ENCODE measurements around the gene LIPJ. TPM values are rescaled to one million over a fixed set of nuclear protein-coding genes. Genes with fewer than 3 reads are reported as not detected.

The LIPJ gene
- total RNA-seq, 1 experiment from 2014 or later, result not detected

- no peaks in the 10 kb centered on the region for H3K9me3 ChIP-seq (replicated peaks)
- no peak overlapping the region for H3K27ac ChIP-seq
- no peaks in the 10 kb centered on the region for H3K36me3 ChIP-seq
- H3K27me3 ChIP-seq (replicated peaks), result no peaks in the 10 kb centered on the region
- DNase-seq (ENCODE audit: low read depth in 1 of 2, low spot score in 2 of 2), result no peak
- H3K4me3 ChIP-seq, result no peak overlapping the region
- no peaks in the 10 kb centered on the region for H3K4me1 ChIP-seq (replicated peaks)
Observed at GRCh38 chr10:88618496-88618895, 31.9 kb downstream of the LIPJ start.

DNA sequence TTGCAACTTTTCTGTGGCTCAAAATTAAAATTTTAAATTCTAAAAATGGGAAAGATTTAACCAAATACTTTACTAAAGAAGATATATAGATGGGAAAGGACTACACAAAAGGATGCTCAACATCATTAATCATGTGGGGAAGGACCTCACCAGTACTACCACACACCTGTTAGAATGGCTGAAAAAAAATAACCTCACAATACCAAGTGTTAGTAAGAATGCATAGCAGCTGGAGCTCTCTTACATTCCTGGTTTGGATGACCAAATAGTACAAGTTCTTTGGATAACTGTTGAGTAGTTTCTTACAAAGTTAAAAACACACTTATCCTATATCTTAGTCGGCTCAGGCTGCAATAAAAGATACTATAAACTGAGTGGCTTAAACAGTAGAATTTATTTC is 33.9 kb downstream of the LIPJ start:
- no peak for DNase-seq (ENCODE audit: low read depth in 1 of 2, low spot score in 2 of 2)
- H3K27ac ChIP-seq, result no peak overlapping the region
- H3K27me3 ChIP-seq (replicated peaks), result no peaks in the 10 kb centered on the region
- H3K4me3 ChIP-seq, result no peak overlapping the region
- H3K36me3 ChIP-seq, result no peaks in the 10 kb centered on the region
- no peaks in the 10 kb centered on the region for H3K4me1 ChIP-seq (replicated peaks)
- no peaks in the 10 kb centered on the region for H3K9me3 ChIP-seq (replicated peaks)

DNA sequence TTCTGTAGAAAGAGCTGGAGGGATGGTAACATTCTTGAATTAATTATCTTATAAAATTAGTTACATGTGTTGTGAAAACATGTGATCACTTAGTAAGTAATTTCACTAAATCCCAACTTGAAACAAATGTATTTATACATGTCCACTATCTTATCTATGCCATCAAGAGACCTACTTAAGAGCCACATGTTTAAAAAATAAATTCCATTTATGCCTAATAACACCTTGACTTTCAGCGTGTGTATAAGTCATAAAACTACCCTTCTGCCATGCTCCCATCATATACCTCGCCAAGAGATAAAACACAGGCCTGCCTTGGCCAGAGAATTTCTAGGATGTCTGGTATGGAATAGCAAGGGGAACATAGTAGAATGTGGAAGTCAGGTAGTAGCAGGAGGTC is 37.3 kb downstream of the LIPJ start:
- Histone ChIP-seq H3K36me3 (no peaks in the 10 kb centered on the region), H3K27ac (no peak overlapping the region), H3K9me3 (replicated peaks) (no peaks in the 10 kb centered on the region), H3K27me3 (replicated peaks) (no peaks in the 10 kb centered on the region), H3K4me1 (replicated peaks) (no peaks in the 10 kb centered on the region), H3K4me3 (no peak overlapping the region)
- no peak for DNase-seq (ENCODE audit: low read depth in 1 of 2, low spot score in 2 of 2)

GRCh38 chr10:88624840-88625239 is 38.3 kb downstream of the LIPJ start:
- Histone ChIP-seq H3K9me3 (replicated peaks) (no peaks in the 10 kb centered on the region), H3K4me1 (replicated peaks) (no peaks in the 10 kb centered on the region), H3K27ac (no peak overlapping the region), H3K36me3 (no peaks in the 10 kb centered on the region), H3K27me3 (replicated peaks) (no peaks in the 10 kb centered on the region), H3K4me3 (no peak overlapping the region)
- no peak for DNase-seq (ENCODE audit: low read depth in 1 of 2, low spot score in 2 of 2)

DNA sequence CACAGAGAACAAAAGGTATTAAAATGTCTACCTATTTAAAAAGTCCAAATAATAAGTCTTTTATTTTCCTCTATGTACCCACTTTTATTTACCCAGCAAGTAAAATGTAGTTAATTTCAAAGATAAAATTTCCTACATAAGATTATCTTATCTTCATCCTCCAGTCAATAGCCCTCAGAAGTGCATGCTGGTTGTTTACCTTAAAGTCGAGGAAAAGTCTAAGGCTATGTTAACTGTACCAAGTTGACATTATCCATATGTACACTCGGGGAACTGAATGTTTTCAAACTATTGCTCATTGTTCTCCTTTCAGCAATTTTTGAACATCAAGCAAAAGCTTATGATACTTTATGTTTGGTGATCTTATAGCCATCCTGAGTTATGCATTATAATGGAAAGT is 53.6 kb downstream of the LIPJ start:
- H3K27ac ChIP-seq, result no peak overlapping the region
- no peaks in the 10 kb centered on the region for H3K9me3 ChIP-seq (replicated peaks)
- no peak for DNase-seq (ENCODE audit: low read depth in 1 of 2, low spot score in 2 of 2)
- H3K27me3 ChIP-seq (replicated peaks), result no peaks in the 10 kb centered on the region
- H3K4me3 ChIP-seq, result no peak overlapping the region
- no peaks in the 10 kb centered on the region for H3K36me3 ChIP-seq
- H3K4me1 ChIP-seq (replicated peaks), result no peaks in the 10 kb centered on the region

DNA sequence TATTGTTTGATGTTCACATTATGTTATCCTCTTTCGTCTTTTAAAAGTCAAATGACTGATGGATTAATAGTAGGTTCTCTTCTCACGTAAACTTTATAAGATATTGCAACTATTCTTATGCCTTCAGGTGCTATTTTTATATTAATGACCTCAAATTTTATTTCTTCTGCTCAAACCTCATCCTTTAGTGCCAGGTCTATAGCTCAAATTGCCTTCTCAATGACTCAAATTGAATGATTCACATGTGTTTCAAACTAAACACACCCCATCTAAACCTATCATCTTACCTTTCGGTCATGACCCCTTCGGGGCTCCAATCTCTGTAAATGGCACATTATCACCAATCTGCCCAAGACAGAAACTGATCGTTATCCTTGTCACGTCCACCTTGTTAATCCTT is 55.6 kb downstream of the LIPJ start:
- no peak overlapping the region for H3K4me3 ChIP-seq
- H3K27me3 ChIP-seq (replicated peaks), result no peaks in the 10 kb centered on the region
- H3K9me3 ChIP-seq (replicated peaks), result no peaks in the 10 kb centered on the region
- H3K4me1 ChIP-seq (replicated peaks), result no peaks in the 10 kb centered on the region
- no peak for DNase-seq (ENCODE audit: low read depth in 1 of 2, low spot score in 2 of 2)
- H3K27ac ChIP-seq, result no peak overlapping the region
- no peaks in the 10 kb centered on the region for H3K36me3 ChIP-seq

DNA sequence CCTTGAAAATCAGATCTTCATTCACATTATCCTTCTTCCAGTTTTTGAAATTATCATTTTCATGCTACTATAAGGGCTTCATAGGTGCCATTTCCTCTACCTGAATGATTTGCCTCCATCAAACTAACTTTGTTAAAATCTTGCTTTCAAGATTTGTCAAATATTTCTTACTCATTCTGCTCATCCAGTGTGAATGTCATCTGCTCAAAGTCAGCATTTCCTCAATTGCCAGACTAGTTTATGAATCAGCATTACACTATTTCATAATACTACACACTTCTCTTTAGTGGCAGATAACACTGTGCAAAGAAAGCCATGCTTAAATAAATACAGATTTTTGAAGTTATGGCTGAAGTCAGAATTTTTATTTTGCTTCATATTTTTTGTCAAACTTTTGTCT is 56.4 kb downstream of the LIPJ start:
- Histone ChIP-seq H3K4me1 (replicated peaks) (no peaks in the 10 kb centered on the region), H3K36me3 (no peaks in the 10 kb centered on the region), H3K27ac (no peak overlapping the region), H3K4me3 (no peak overlapping the region), H3K27me3 (replicated peaks) (no peaks in the 10 kb centered on the region), H3K9me3 (replicated peaks) (no peaks in the 10 kb centered on the region)
- DNase-seq (ENCODE audit: low read depth in 1 of 2, low spot score in 2 of 2), result no peak

GRCh38 chr10:88647061-88647615 is 60.6 kb downstream of the LIPJ start:
- Histone ChIP-seq H3K36me3 (no peaks in the 10 kb centered on the region), H3K27me3 (replicated peaks) (no peaks in the 10 kb centered on the region), H3K4me1 (replicated peaks) (peaks cover 14% of the 10 kb centered on the region), H3K27ac (no peak overlapping the region), H3K9me3 (replicated peaks) (no peaks in the 10 kb centered on the region), H3K4me3 (no peak overlapping the region)
- no peak for DNase-seq (ENCODE audit: low read depth in 1 of 2, low spot score in 2 of 2)

GRCh38 chr10:88651101-88651551 is 64.6 kb downstream of the LIPJ start:
- Histone ChIP-seq H3K9me3 (replicated peaks) (no peaks in the 10 kb centered on the region), H3K27ac (peak overlapping the region; percentile 56), H3K4me3 (no peak overlapping the region), H3K36me3 (no peaks in the 10 kb centered on the region), H3K4me1 (replicated peaks) (peaks cover 23% of the 10 kb centered on the region), H3K27me3 (replicated peaks) (no peaks in the 10 kb centered on the region)
- DNase-seq (ENCODE audit: low read depth in 1 of 2, low spot score in 2 of 2), result peak; percentile 41 to 52

DNA sequence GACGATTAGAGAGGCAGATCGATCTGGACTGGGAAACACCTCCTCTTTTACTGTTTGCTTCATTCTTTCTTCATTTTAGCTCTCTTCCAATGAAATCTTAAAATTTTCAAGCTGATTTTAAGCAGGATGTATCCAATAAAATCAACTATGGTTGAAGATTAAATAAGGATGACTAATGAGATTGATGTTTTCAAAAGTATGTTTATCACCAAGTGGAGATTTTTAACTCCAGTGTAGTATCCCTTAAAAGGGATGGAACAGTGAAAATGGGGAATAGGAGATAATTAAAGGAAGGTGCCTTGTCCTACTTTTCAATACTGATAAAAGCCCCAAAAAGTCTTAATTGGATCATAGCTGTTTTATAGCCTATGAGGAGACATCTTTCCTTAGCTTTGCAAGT is 66.1 kb downstream of the LIPJ start:
- Histone ChIP-seq H3K27me3 (replicated peaks) (no peaks in the 10 kb centered on the region), H3K9me3 (replicated peaks) (no peaks in the 10 kb centered on the region), H3K4me1 (replicated peaks) (peaks cover 23% of the 10 kb centered on the region), H3K36me3 (no peaks in the 10 kb centered on the region), H3K4me3 (no peak overlapping the region), H3K27ac (no peak overlapping the region)
- DNase-seq (ENCODE audit: low read depth in 1 of 2, low spot score in 2 of 2), result peak in 1 of 2 experiments; percentile 5

Other genes starting within 250 kb of the LIPJ start
- not detected in 2 replicates for gene RNLS, start 3.4 kb upstream of the LIPJ start, total RNA-seq (2014; rRNA removed; shearing (Covaris generic))
- gene LIPF, start 77.7 kb downstream of the LIPJ start, total RNA-seq (2014; rRNA removed; shearing (Covaris generic)), result not detected in 2 replicates
- not detected in 2 replicates for gene LIPK, start 119.5 kb downstream of the LIPJ start, total RNA-seq (2014; rRNA removed; shearing (Covaris generic))
- not detected in 2 replicates for gene LIPN, start 173.3 kb downstream of the LIPJ start, total RNA-seq (2014; rRNA removed; shearing (Covaris generic))
- gene LIPM, start 216.0 kb downstream of the LIPJ start, total RNA-seq (2014; rRNA removed; shearing (Covaris generic)), result not detected in 2 replicates